Thyroid gland (tissue), 4 donors: ENCODE data around the gene NFIA. TPM values are rescaled to one million over a fixed set of nuclear protein-coding genes. Genes with fewer than 3 reads are reported as not detected.

ENCODE experiments used
- DNase-seq, 2 donors: peaks; one replicate each; pipeline ENCODE4 v3.0.0-alpha.2; 2019
- H3K27ac ChIP-seq, 3 donors: fragments of 200-600 bp; sonication (generic); 1 replicate in 2 of 3; 2 replicates in 1 of 3; pipeline ENCODE4 v1.5.1; 2016 to 2019; ENCODE audit warnings: mild to moderate bottlenecking in 1 of 3, moderate library complexity in 1 of 3
- H3K27me3 ChIP-seq: fragments of 200-600 bp; sonication (generic); one replicate; pipeline ENCODE4 v1.5.1; 2019
- H3K36me3 ChIP-seq, 2 donors: fragments of 200-600 bp; sonication (generic); one replicate each; pipeline ENCODE4 v1.5.1; 2016 to 2019
- H3K4me1 ChIP-seq, 2 donors: fragments of 200-600 bp; sonication (generic); one replicate each; pipeline ENCODE4 v1.5.1; 2017 to 2019
- H3K4me3 ChIP-seq, 3 donors: fragments of 200-600 bp; sonication (generic); replicated peaks in 1 of 3; 1 replicate in 2 of 3; 2 replicates in 1 of 3; pipeline ENCODE4 v1.5.1; 2016; ENCODE audit warnings: mild to moderate bottlenecking in 1 of 3
- H3K9me3 ChIP-seq: fragments of 200-600 bp; sonication (generic); one replicate; pipeline ENCODE4 v1.5.1; 2017
- CTCF ChIP-seq, 6 experiments: fragments of 200-600 bp in 3 of 6; fragments of 450-650 bp in 3 of 6; sonication (generic) in 3 of 6; IDR thresholded peaks; one replicate each; pipeline ENCODE4 v1.5.1; 2016 to 2019; ENCODE audit warnings: antibody characterized with exemption in 6 of 6, mild to moderate bottlenecking in 2 of 6, inconsistent platforms in 1 of 6, moderate library complexity in 1 of 6
- POLR2A ChIP-seq, 2 donors: fragments of 450-650 bp; IDR thresholded peaks; one replicate each; pipeline ENCODE4 v1.6.1; 2017; ENCODE audit warnings: antibody characterized with exemption in 2 of 2, mild to moderate bottlenecking in 2 of 2, moderate library complexity in 1 of 2
- whole genome bisulfite sequencing, 2 donors: methylation state at CpG; one replicate each; pipeline ENCODE4 v1.1.5; 2017; 5-methylcytosine and 5-hydroxymethylcytosine counted together
- intact Hi-C: fragments of 100-400 bp; cut with DNase I; formaldehyde crosslinking; loops from one replicate; pipeline ENCODE4 v1.15.1; 2023
- total RNA-seq, 4 donors: library from RNA; depleted of rRNA; stranded (reverse); fragments of >200 nt; gene quantifications; one replicate each; pipeline ENCODE4 v1.2.3, GENCODE V29; 2016

Gene NFIA
- total RNA-seq, 4 donors from 2014 or later = 105 to 149 (median 118) TPM

DNA sequence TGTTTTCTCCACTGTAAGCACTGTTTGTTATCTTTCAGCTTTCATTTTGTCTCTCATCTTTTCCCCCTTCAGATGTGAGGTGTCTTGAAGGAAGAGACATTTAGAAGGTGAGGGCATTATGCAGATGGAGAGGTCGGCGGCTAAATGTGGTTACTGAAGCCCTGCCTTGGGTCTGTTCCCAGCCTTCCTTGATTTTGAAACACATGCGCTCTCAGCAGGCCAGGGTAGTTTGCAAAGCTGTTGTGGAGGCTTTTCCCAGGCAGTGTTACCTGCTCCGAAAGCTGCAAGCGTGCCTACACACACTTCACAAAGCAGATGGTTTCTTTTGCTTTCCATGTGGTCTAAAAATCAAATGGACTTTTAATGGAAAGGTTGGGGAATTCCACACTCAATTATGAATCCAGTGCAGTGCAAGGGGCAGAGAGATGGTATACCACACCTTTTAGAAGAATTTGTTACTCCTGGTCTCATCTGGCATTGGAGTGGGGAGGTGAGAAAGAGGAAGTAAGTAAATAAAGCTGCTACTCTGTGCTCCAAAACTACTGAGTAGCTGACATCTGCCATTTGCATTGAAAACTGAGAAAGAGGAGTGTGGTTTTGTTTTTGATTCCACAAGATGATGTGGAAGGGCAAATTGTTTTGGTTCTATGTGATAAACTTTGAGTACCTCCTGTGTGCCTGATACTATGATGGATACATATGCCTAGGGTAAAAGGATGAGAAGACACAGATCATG is 91.9 kb downstream of the NFIA start:
- 69 to 86% methylated on average over 5 of the region's 5 CpGs for WGBS, 2 donors
- Histone ChIP-seq H3K4me3 (no peak overlapping the region), H3K27me3 (no peaks in the 10 kb centered on the region), H3K4me1 (peaks cover 54 to 68% of the 10 kb centered on the region in 2 donors), H3K9me3 (no peaks in the 10 kb centered on the region), H3K36me3 (no peaks in the 10 kb centered on the region), H3K27ac (peak overlapping the region in 2 of 3 donors; percentile 61 to 62)
- intact Hi-C loops = no loop called here
- peak; percentile 21 to 40 for DNase-seq
- TF ChIP-seq POLR2A (IDR thresholded peaks at IDR 0.05) (no peak), CTCF (IDR thresholded peaks at IDR 0.05) (no peak)

DNA sequence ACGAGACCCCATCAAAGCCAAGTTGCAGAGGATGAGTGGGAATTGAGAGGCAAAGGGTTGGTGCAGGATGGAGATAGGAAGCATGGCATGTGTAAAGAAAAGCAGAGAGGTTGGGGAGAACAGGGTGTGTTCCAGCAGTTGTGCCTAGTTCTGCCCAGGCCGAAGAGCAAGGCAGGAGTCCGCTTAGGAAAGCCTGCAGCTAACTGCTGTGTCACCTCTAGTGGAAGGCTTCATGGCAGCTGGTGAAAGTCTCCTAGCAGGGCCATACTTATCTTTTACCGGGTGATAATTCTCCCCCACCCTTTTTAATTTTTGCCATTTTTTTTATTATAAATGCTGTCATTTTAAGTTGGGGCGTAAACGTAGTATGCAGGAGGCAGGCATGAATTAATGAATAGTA is 93.6 kb downstream of the NFIA start:
- H3K27me3 ChIP-seq = no peaks in the 10 kb centered on the region
- TF ChIP-seq POLR2A (IDR thresholded peaks at IDR 0.05) = no peak
- TF ChIP-seq CTCF (IDR thresholded peaks at IDR 0.05) = no peak
- no peaks in the 10 kb centered on the region for H3K9me3 ChIP-seq
- WGBS, 2 donors = 93 to 96% methylated on average over 6 of the region's 6 CpGs
- no peak overlapping the region for H3K27ac ChIP-seq
- peaks cover 43 to 55% of the 10 kb centered on the region in 2 donors for H3K4me1 ChIP-seq
- H3K4me3 ChIP-seq = no peak overlapping the region
- DNase-seq = no peak
- no peaks in the 10 kb centered on the region for H3K36me3 ChIP-seq
- intact Hi-C loops = no loop called here

- H3K4me1 ChIP-seq = peaks cover 42 to 51% of the 10 kb centered on the region in 2 donors
- no peak for DNase-seq
- peak overlapping the region in 2 of 3 donors; percentile 37 to 46 for H3K27ac ChIP-seq
- no peak overlapping the region for H3K4me3 ChIP-seq
- WGBS, 2 donors = 92 to 100% methylated on average over 1 of the region's 1 CpG
- no peaks in the 10 kb centered on the region for H3K36me3 ChIP-seq
- H3K27me3 ChIP-seq = no peaks in the 10 kb centered on the region
- no peaks in the 10 kb centered on the region for H3K9me3 ChIP-seq
- TF ChIP-seq CTCF (IDR thresholded peaks at IDR 0.05) = no peak
- TF ChIP-seq POLR2A (IDR thresholded peaks at IDR 0.05) = no peak
- intact Hi-C loops = no loop called here
Observed at GRCh38 chr1:61181067-61182038, 99.0 kb downstream of the NFIA start.

DNA sequence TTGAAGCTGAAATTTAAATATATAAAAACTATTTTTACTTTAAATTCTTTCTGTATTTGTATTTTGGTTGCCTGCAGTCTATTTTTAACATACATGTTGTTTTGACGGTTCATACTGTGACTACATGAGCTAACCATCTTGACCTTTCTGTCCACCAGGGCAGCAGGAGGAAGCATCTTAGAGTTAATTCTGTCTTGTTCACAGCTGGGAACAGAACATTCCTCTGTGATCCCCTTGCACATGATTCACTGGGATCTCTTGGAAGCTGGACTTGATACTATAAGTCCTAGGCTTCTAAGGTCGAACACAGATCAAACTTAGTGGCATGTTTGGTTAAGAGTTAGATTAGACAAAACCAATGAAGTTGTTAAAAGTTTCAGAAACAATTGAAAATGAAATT is 99.7 kb downstream of the NFIA start:
- intact Hi-C loops = no loop called here

More for the DNA sequence above, 99.7 kb downstream of the NFIA start:
- H3K4me1 ChIP-seq = peaks cover 42 to 55% of the 10 kb centered on the region in 2 donors
- TF ChIP-seq CTCF (IDR thresholded peaks at IDR 0.05) (no peak), POLR2A (IDR thresholded peaks at IDR 0.05) (no peak)
- WGBS, 2 donors = 50 to 72% methylated on average over 2 of the region's 2 CpGs
- no peaks in the 10 kb centered on the region for H3K27me3 ChIP-seq
- no peak for DNase-seq
- H3K36me3 ChIP-seq = no peaks in the 10 kb centered on the region
- H3K4me3 ChIP-seq = no peak overlapping the region
- H3K27ac ChIP-seq = peak overlapping the region; percentile 37 to 93 (median 46)
- H3K9me3 ChIP-seq = no peaks in the 10 kb centered on the region
